Ishikawa (cell line): ENCODE data around the gene MON2.

ENCODE experiments used
- CEBPB ChIP-seq: IDR thresholded peaks from 2 replicates; pipeline ENCODE4 v1.6.1; 2012
- CREB1 ChIP-seq: IDR thresholded peaks from 2 replicates; pipeline ENCODE4 v1.6.1; 2012; ENCODE audit warnings: low read depth
- EGR1 ChIP-seq: IDR thresholded peaks from 2 replicates; pipeline ENCODE4 v1.6.1; 2012
- EP300 ChIP-seq: IDR thresholded peaks from 2 replicates; pipeline ENCODE4 v1.6.1; 2012; ENCODE audit warnings: borderline replicate concordance
- FOXM1 ChIP-seq: IDR thresholded peaks from 2 replicates; pipeline ENCODE4 v1.6.1; 2012; ENCODE audit warnings: low read depth, borderline replicate concordance
- NFIC ChIP-seq: IDR thresholded peaks from 2 replicates; pipeline ENCODE4 v1.6.1; 2012
- RAD21 ChIP-seq: IDR thresholded peaks from 2 replicates; pipeline ENCODE4 v1.6.1; 2012; ENCODE audit warnings: low read depth
- REST ChIP-seq: IDR thresholded peaks from 2 replicates; pipeline ENCODE4 v1.6.1; 2012; ENCODE audit warnings: low read depth, mild to moderate bottlenecking
- TAF1 ChIP-seq: IDR thresholded peaks from 2 replicates; pipeline ENCODE4 v1.6.1; 2012; ENCODE audit warnings: low read depth, mild to moderate bottlenecking
- TCF12 ChIP-seq: IDR thresholded peaks from 2 replicates; pipeline ENCODE4 v1.6.1; 2012; ENCODE audit warnings: low read depth
- TEAD4 ChIP-seq: IDR thresholded peaks from 2 replicates; pipeline ENCODE4 v1.6.1; 2012
- YY1 ChIP-seq: IDR thresholded peaks from 2 replicates; pipeline ENCODE4 v1.6.1; 2012; ENCODE audit warnings: low read depth
- ZBTB7A ChIP-seq: IDR thresholded peaks from 2 replicates; pipeline ENCODE4 v1.6.1; 2012; ENCODE audit warnings: low read depth
- TF ChIP-seq, protein P1 (sequence below): IDR thresholded peaks from 2 replicates; pipeline ENCODE4 v1.6.1; 2012
- TF ChIP-seq, protein P2 (sequence below): IDR thresholded peaks from 2 replicates; pipeline ENCODE4 v1.6.1; 2012

Gene MON2

GRCh38 chr12:62435303-62436163, 31.1 kb upstream of the MON2 start:
- TF ChIP-seq TCF12, result no peak

- TF ChIP-seq EGR1, result no peak
- TF ChIP-seq YY1, result no peak
- TF ChIP-seq, protein P1, sequence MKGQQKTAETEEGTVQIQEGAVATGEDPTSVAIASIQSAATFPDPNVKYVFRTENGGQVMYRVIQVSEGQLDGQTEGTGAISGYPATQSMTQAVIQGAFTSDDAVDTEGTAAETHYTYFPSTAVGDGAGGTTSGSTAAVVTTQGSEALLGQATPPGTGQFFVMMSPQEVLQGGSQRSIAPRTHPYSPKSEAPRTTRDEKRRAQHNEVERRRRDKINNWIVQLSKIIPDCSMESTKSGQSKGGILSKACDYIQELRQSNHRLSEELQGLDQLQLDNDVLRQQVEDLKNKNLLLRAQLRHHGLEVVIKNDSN, result no peak
- TF ChIP-seq, protein P2, sequence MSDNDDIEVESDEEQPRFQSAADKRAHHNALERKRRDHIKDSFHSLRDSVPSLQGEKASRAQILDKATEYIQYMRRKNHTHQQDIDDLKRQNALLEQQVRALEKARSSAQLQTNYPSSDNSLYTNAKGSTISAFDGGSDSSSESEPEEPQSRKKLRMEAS, result no peak
- no peak for TF ChIP-seq NFIC
These were observed 30.5 kb upstream of the MON2 start for GRCh38 chr12:62436164-62436503.

DNA sequence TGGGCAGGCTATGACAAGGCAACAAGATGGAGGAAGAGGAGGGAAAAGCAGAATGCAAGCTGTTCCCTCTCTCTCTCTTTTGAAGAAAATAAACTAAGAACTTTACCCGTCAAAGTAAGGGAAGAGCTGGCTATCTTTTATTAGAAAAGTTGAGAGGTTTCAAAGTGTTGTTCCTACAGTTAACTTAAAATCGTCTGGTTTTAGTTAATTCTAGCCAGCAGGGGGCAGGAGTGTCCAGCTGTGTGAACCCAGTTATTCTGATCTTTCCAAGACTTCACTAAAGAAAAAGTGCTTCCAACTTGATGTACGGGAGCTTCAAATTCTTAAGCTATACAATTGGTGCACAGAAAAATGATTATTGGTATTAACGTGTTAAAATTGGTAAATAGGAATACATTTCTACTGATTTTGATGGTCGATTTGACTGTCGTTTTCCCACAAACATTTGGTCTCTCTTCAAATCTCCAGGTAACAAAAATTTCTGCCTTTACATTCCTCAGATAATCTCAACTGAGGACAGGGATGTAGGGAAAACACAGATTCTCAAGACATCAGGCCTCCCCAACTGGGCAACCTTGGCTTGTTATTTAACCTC, 28.4 kb upstream of the MON2 start:
- TF ChIP-seq RAD21 (peak; percentile 97), TEAD4 (no peak)
- TF ChIP-seq, protein P1, result no peak

GRCh38 chr12:62446754-62447452, 19.7 kb upstream of the MON2 start:
- TF ChIP-seq TAF1, result no peak
- TF ChIP-seq ZBTB7A, result no peak
- TF ChIP-seq TCF12, result no peak
- TF ChIP-seq CEBPB, result no peak
- TF ChIP-seq, protein P1, result no peak
- TF ChIP-seq RAD21, result no peak
- TF ChIP-seq EP300, result no peak
- TF ChIP-seq EGR1, result no peak
- TF ChIP-seq YY1, result no peak
- TF ChIP-seq REST, result no peak
- TF ChIP-seq FOXM1, result no peak
- TF ChIP-seq NFIC, result no peak
- TF ChIP-seq CREB1, result no peak
- TF ChIP-seq TEAD4, result no peak
- TF ChIP-seq, protein P2, result no peak

- no peak for TF ChIP-seq ZBTB7A
- no peak for TF ChIP-seq REST
- TF ChIP-seq, protein P1, result no peak
- no peak for TF ChIP-seq CEBPB
- TF ChIP-seq EGR1, result no peak
- no peak for TF ChIP-seq TEAD4
- no peak for TF ChIP-seq FOXM1
- no peak for TF ChIP-seq TAF1
- no peak for TF ChIP-seq RAD21
- no peak for TF ChIP-seq NFIC
- TF ChIP-seq YY1, result no peak
- TF ChIP-seq CREB1, result no peak
- TF ChIP-seq, protein P2, result no peak
- TF ChIP-seq EP300, result no peak
- no peak for TF ChIP-seq TCF12
These were observed 18.2 kb upstream of the MON2 start for GRCh38 chr12:62448436-62448835.
